Fibroblast of the aortic adventitia (primary cell): ENCODE measurements around the gene EXOC1L. TPM values are rescaled to one million over a fixed set of nuclear protein-coding genes. Genes with fewer than 3 reads are reported as not detected.

Experiments
- DNase-seq: peaks from one replicate; pipeline ENCODE4 v3.0.0-alpha.2; 2010; ENCODE audit warnings: low read depth
- H3K4me3 ChIP-seq: 2 replicates; pipeline ENCODE4 v1.5.1; 2011; ENCODE audit warnings: low read depth, mild to moderate bottlenecking, control low read depth, low read length, moderate library complexity
- CTCF ChIP-seq: IDR thresholded peaks from 2 replicates; pipeline ENCODE4 v1.5.1; 2011; ENCODE audit warnings: mild to moderate bottlenecking, low read length, control low read depth, inconsistent platforms; ENCODE audit not compliant: insufficient read depth
- total RNA-seq: library from RNA; depleted of rRNA; stranded (reverse); fragments of >200 nt; gene quantifications from 2 replicates; pipeline ENCODE4 v1.2.3, GENCODE V29; 2012; ENCODE audit warnings: low replicate concordance

Gene EXOC1L
- total RNA-seq, 1 donor, result not detected

GRCh38 chr4:55817691-55818090 is 1.9 kb upstream of the EXOC1L start:
- H3K4me3 ChIP-seq, result no peak overlapping the region
- TF ChIP-seq CTCF, result no peak
- no peak for DNase-seq

GRCh38 chr4:55820279-55820678 is 689 bp downstream of the EXOC1L start:
- TF ChIP-seq CTCF, result no peak
- no peak overlapping the region for H3K4me3 ChIP-seq
- no peak for DNase-seq

- no peak for DNase-seq
Observed at GRCh38 chr4:55822329-55822728, 2.7 kb downstream of the EXOC1L start.

GRCh38 chr4:55824865-55825264 is 5.3 kb downstream of the EXOC1L start:
- no peak for TF ChIP-seq CTCF
- no peak for DNase-seq
- H3K4me3 ChIP-seq, result no peak overlapping the region

More at GRCh38 chr4:55822329-55822728, 2.7 kb downstream of the EXOC1L start:
- no peak overlapping the region for H3K4me3 ChIP-seq
- no peak for TF ChIP-seq CTCF

- DNase-seq, result no peak
- H3K4me3 ChIP-seq, result no peak overlapping the region
- TF ChIP-seq CTCF, result no peak
Observed at GRCh38 chr4:55826986-55827385, 7.4 kb downstream of the EXOC1L start.

- no peak for DNase-seq
- TF ChIP-seq CTCF, result no peak
- H3K4me3 ChIP-seq, result no peak overlapping the region
Observed at GRCh38 chr4:55827582-55827981, 8.0 kb downstream of the EXOC1L start.

- TF ChIP-seq CTCF, result no peak
- DNase-seq, result no peak
- H3K4me3 ChIP-seq, result no peak overlapping the region
Observed at GRCh38 chr4:55830048-55830447, 10.5 kb downstream of the EXOC1L start.
